ENCODE results near the gene RHBDD3.
A peak's percentile ranks its signal among the peaks of the same experiment; 100 is the strongest.

DNA sequence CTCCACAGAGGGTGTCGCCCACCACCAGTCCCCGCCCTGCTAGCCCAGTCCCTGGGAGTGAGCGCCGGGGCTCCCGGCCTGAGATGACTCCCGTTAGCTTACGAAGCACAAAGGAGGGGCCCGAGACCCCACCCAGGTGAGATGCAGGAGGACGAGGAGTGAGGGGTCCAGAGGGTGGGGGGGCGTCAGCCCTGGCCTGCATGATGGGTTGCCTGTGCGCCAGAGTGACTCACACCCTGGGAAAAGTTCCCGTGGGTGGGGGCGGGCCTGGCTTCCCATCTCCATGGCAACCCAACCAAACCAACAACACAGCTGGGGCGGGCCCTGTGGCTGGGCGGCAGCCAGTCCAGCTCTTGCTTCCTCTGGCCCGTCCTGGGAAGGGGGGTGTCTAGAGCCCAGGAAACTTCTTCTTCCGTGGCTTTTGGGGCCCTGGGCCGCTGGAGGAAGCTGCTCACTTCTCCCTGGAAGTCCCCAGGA lies 43.1 kb upstream of the RHBDD3 start:
- TF ChIP-seq, protein P1, sequence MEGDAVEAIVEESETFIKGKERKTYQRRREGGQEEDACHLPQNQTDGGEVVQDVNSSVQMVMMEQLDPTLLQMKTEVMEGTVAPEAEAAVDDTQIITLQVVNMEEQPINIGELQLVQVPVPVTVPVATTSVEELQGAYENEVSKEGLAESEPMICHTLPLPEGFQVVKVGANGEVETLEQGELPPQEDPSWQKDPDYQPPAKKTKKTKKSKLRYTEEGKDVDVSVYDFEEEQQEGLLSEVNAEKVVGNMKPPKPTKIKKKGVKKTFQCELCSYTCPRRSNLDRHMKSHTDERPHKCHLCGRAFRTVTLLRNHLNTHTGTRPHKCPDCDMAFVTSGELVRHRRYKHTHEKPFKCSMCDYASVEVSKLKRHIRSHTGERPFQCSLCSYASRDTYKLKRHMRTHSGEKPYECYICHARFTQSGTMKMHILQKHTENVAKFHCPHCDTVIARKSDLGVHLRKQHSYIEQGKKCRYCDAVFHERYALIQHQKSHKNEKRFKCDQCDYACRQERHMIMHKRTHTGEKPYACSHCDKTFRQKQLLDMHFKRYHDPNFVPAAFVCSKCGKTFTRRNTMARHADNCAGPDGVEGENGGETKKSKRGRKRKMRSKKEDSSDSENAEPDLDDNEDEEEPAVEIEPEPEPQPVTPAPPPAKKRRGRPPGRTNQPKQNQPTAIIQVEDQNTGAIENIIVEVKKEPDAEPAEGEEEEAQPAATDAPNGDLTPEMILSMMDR (IDR thresholded peaks at IDR 0.05): no peak
- TF ChIP-seq POLR2AphosphoS5 (IDR thresholded peaks at IDR 0.05; ENCODE audit: low read depth, low read length) (no peak), SIN3A (IDR thresholded peaks at IDR 0.05; ENCODE audit: borderline replicate concordance, insufficient read depth, low read depth, low read length) (0 out of 2 replicates have a peak, but pooled peaks have one; percentile 38), TCF7L2 (IDR thresholded peaks at IDR 0.05; ENCODE audit: low read depth, low read length) (no peak)
- TF ChIP-seq, protein P2, sequence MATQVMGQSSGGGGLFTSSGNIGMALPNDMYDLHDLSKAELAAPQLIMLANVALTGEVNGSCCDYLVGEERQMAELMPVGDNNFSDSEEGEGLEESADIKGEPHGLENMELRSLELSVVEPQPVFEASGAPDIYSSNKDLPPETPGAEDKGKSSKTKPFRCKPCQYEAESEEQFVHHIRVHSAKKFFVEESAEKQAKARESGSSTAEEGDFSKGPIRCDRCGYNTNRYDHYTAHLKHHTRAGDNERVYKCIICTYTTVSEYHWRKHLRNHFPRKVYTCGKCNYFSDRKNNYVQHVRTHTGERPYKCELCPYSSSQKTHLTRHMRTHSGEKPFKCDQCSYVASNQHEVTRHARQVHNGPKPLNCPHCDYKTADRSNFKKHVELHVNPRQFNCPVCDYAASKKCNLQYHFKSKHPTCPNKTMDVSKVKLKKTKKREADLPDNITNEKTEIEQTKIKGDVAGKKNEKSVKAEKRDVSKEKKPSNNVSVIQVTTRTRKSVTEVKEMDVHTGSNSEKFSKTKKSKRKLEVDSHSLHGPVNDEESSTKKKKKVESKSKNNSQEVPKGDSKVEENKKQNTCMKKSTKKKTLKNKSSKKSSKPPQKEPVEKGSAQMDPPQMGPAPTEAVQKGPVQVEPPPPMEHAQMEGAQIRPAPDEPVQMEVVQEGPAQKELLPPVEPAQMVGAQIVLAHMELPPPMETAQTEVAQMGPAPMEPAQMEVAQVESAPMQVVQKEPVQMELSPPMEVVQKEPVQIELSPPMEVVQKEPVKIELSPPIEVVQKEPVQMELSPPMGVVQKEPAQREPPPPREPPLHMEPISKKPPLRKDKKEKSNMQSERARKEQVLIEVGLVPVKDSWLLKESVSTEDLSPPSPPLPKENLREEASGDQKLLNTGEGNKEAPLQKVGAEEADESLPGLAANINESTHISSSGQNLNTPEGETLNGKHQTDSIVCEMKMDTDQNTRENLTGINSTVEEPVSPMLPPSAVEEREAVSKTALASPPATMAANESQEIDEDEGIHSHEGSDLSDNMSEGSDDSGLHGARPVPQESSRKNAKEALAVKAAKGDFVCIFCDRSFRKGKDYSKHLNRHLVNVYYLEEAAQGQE (IDR thresholded peaks at IDR 0.05; ENCODE audit: insufficient read depth in 1 of 2, low read depth in 2 of 2, low read length in 1 of 2): no peak

Measured in Panc1 (cell line).